Measurements from ENCODE around the gene FOXA1.

Gene FOXA1

DNA sequence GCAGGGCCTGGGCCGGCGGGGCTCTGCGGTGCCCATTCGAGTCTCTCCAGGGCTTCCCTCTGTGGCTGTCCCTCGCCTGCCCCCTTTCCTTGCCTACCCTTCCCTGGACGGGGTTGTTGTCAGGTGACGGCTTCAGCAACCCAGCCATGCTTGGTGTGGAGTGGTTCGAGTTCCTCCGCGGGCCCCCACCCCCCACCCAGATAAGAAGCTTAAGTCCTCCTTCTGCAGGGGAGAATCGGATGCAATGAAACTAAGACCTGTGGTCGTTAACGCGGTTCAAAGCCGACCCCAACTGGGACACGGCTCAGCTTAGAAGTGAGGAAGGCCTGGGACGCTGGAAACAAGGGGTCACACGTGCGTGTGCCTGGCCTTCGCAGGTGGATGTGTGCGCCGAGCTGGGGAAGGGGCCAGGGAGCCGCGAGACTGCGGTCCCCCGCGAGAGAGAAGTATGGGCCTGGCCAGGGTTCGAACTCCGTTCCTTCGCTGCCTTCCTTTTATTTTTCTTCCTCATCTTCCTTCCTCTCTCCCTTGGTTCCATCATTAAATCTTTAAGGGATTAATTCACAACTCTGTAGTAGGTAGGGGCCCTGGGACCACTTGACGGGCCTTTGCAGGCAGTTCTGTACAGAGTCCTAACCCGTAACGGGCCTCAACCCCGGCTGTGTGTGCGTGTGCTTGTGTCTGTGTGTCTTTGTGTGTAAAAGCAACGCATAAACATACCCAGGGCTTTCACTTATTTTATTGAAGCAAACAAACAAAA, 3.9 kb upstream of the FOXA1 start:
- ChIA-PET CTCF (no interaction called here), POLR2A (no interaction called here)
- Histone ChIP-seq H3K9me3 (ENCODE audit: control insufficient read depth, insufficient read depth, low read depth, low read length) (no peaks in the 10 kb centered on the region), H3K27ac (ENCODE audit: extremely low read depth, low read depth, low read length) (0 out of 2 replicates have a peak overlapping the region, but pooled peaks have one; percentile 21), H3K4me3 (ENCODE audit: low read depth, low read length) (no peak overlapping the region), H3K4me1 (ENCODE audit: control insufficient read depth, insufficient read depth, low read length) (peaks cover 3% of the 10 kb centered on the region; the same call in 1 of the 2 replicates), H3K36me3 (ENCODE audit: control insufficient read depth in 2 of 2, insufficient read depth in 1 of 2, low read length in 2 of 2) (no peaks in the 10 kb centered on the region)
- TF ChIP-seq ZNF585B (tag by site-specific recombination; IDR thresholded peaks at IDR 0.05) (no peak), ZBTB48 (tag by site-specific recombination; IDR thresholded peaks at IDR 0.05) (no peak), ZNF202 (tag by site-specific recombination; IDR thresholded peaks at IDR 0.05; ENCODE audit: borderline replicate concordance) (0 out of 2 replicates have a peak, but pooled peaks have one; percentile 35), ZBTB17 (tag by site-specific recombination; IDR thresholded peaks at IDR 0.05) (no peak), ZNF23 (tag by site-specific recombination; IDR thresholded peaks at IDR 0.05; ENCODE audit: borderline replicate concordance) (no peak), ZNF544 (tag by site-specific recombination; IDR thresholded peaks at IDR 0.05) (no peak)
- TF ChIP-seq, protein P1, sequence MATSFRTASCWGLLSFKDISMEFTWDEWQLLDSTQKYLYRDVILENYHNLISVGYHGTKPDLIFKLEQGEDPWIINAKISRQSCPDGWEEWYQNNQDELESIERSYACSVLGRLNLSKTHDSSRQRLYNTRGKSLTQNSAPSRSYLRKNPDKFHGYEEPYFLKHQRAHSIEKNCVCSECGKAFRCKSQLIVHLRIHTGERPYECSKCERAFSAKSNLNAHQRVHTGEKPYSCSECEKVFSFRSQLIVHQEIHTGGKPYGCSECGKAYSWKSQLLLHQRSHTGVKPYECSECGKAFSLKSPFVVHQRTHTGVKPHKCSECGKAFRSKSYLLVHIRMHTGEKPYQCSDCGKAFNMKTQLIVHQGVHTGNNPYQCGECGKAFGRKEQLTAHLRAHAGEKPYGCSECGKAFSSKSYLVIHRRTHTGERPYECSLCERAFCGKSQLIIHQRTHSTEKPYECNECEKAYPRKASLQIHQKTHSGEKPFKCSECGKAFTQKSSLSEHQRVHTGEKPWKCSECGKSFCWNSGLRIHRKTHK (tag by site-specific recombination; IDR thresholded peaks at IDR 0.05): no peak

DNA sequence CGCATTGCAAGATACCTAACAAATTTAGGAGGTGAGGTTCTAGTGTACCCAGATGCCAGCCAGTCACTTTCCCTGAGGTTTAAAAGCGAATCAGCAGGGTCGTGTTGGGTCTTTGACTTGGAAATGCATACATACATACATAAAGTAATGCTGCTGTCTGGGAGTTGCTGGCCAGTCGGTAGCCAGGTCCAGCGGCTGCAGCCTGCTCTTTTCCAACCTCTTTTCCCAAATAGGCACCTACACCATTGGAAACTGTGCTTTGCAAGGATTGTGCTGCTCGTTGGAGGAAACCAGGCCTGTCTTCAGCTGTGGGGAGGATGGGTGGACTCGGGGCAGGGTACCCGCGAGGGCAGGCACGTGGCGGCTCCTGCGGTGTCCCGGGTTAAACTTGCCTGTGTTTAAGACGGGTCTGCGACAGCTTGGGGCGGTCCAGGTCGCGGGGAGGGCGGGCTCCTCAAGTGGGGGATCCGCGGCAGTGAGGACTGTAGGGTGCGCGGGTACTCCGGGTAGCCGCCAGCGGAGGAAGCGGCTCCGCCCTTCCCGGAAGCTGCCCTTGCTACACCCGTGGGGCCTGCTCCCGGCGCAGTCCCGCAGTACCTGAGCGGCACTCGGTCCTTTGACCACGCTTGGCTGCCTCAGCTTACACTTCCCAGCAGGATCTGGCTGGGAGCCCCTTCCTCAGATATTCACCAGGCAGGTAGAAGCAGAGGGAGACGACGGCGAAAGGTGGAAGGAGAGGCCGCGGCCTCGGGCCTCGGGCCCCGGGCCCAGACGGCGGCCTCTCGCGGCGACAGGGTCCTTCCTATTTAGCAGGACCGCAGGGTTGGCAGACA, 3.1 kb upstream of the FOXA1 start:
- Histone ChIP-seq H3K9me3 (ENCODE audit: control insufficient read depth, insufficient read depth, low read depth, low read length) (no peaks in the 10 kb centered on the region), H3K4me1 (ENCODE audit: control insufficient read depth, insufficient read depth, low read length) (peaks cover 3% of the 10 kb centered on the region; the same call in 1 of the 2 replicates), H3K36me3 (ENCODE audit: control insufficient read depth in 2 of 2, insufficient read depth in 1 of 2, low read length in 2 of 2) (no peaks in the 10 kb centered on the region), H3K27ac (ENCODE audit: extremely low read depth, low read depth, low read length) (no peak overlapping the region), H3K4me3 (ENCODE audit: low read depth, low read length) (no peak overlapping the region)
- no peak for TF ChIP-seq ZNF274 (IDR thresholded peaks at IDR 0.05; ENCODE audit: low read length)
- no peak for TF ChIP-seq ZNF274 (tag by site-specific recombination; IDR thresholded peaks at IDR 0.05; ENCODE audit: borderline replicate concordance)
- no peak for TF ChIP-seq ZNF121 (tag by site-specific recombination; IDR thresholded peaks at IDR 0.05)
- CTCF ChIA-PET: interaction anchor here (0.9 kb wide), 2 partner anchors 57 to 270 kb away, joined by 3 to 4 read pairs; no protein-coding TSS in a partner anchor
- POLR2A ChIA-PET: no interaction called here

- Histone ChIP-seq H3K4me1 (ENCODE audit: control insufficient read depth, insufficient read depth, low read length) (peaks cover 3% of the 10 kb centered on the region; the same call in 1 of the 2 replicates), H3K27ac (ENCODE audit: extremely low read depth, low read depth, low read length) (no peak overlapping the region), H3K4me3 (ENCODE audit: low read depth, low read length) (no peak overlapping the region), H3K9me3 (ENCODE audit: control insufficient read depth, insufficient read depth, low read depth, low read length) (no peaks in the 10 kb centered on the region), H3K36me3 (ENCODE audit: control insufficient read depth in 2 of 2, insufficient read depth in 1 of 2, low read length in 2 of 2) (peaks cover 0 to 2% of the 10 kb centered on the region in 2 experiments; a peak in 1 of 3 replicates)
- ChIA-PET POLR2A (no interaction called here), CTCF (interaction anchor here (0.9 kb wide), 2 partner anchors 58 to 271 kb away, joined by 3 to 4 read pairs; no protein-coding TSS in a partner anchor)
- TF ChIP-seq, protein P2, sequence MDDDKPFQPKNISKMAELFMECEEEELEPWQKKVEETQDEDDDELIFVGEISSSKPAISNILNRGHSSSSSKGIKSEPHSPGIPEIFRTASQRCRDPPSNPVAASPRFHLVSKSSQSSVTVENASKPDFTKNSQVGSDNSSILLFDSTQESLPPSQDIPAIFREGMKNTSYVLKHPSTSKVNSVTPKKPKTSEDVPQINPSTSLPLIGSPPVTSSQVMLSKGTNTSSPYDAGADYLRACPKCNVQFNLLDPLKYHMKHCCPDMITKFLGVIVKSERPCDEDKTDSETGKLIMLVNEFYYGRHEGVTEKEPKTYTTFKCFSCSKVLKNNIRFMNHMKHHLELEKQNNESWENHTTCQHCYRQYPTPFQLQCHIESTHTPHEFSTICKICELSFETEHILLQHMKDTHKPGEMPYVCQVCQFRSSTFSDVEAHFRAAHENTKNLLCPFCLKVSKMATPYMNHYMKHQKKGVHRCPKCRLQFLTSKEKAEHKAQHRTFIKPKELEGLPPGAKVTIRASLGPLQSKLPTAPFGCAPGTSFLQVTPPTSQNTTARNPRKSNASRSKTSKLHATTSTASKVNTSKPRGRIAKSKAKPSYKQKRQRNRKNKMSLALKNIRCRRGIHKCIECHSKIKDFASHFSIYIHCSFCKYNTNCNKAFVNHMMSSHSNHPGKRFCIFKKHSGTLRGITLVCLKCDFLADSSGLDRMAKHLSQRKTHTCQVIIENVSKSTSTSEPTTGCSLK (tag by site-specific recombination; IDR thresholded peaks at IDR 0.05): no peak
- TF ChIP-seq ZNF23 (tag by site-specific recombination; IDR thresholded peaks at IDR 0.05; ENCODE audit: borderline replicate concordance): no peak
- no peak for TF ChIP-seq ZNF473 (tag by site-specific recombination; IDR thresholded peaks at IDR 0.05)
- TF ChIP-seq YY1 (tag by site-specific recombination; IDR thresholded peaks at IDR 0.05): no peak
- TF ChIP-seq ZBTB21 (tag by site-specific recombination; IDR thresholded peaks at IDR 0.05): no peak
- TF ChIP-seq GLI4 (tag by site-specific recombination; IDR thresholded peaks at IDR 0.05): no peak
- TF ChIP-seq ZNF529 (tag by site-specific recombination; IDR thresholded peaks at IDR 0.05; ENCODE audit: insufficient replicate concordance): no peak
- no peak for TF ChIP-seq HOXC10 (CRISPR knock-in tag; IDR thresholded peaks at IDR 0.05)
- no peak for TF ChIP-seq ZNF561 (tag by site-specific recombination; IDR thresholded peaks at IDR 0.05; ENCODE audit: borderline replicate concordance)
- TF ChIP-seq ZNF132 (tag by site-specific recombination; IDR thresholded peaks at IDR 0.05; ENCODE audit: borderline replicate concordance): no peak
- TF ChIP-seq ZNF654 (tag by site-specific recombination; IDR thresholded peaks at IDR 0.05; ENCODE audit: low read depth): no peak
- no peak for TF ChIP-seq TCF7L2 (IDR thresholded peaks at IDR 0.05; ENCODE audit: borderline replicate concordance, low read depth, low read length)
- no peak for TF ChIP-seq ZNF311 (tag by site-specific recombination; IDR thresholded peaks at IDR 0.05; ENCODE audit: borderline replicate concordance)
- TF ChIP-seq, protein P3, sequence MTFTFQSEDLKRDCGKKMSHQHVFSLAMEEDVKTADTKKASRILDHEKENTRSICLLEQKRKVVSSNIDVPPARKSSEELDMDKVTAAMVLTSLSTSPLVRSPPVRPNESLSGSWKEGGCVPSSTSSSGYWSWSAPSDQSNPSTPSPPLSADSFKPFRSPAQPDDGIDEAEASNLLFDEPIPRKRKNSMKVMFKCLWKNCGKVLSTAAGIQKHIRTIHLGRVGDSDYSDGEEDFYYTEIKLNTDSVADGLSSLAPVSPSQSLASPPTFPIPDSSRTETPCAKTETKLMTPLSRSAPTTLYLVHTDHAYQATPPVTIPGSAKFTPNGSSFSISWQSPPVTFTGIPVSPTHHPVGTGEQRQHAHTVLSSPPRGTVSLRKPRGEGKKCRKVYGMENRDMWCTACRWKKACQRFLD (tag by site-specific recombination; IDR thresholded peaks at IDR 0.05): no peak
- TF ChIP-seq SALL2 (tag by site-specific recombination; IDR thresholded peaks at IDR 0.05; ENCODE audit: borderline replicate concordance): no peak
- no peak for TF ChIP-seq KLF10 (tag by site-specific recombination; IDR thresholded peaks at IDR 0.05)
- no peak for TF ChIP-seq ZNF138 (tag by site-specific recombination; IDR thresholded peaks at IDR 0.05; ENCODE audit: borderline replicate concordance)
Observed at GRCh38 chr14:37597538-37597913, 2.5 kb upstream of the FOXA1 start.
